ENCODE measurements around the gene SGCA. TPM values are rescaled to one million over a fixed set of nuclear protein-coding genes. Genes with fewer than 3 reads are reported as not detected.

Gene SGCA
- total RNA-seq, 1 donor from 2014 or later, result 12.0 TPM

- no peak for DNase-seq (ENCODE audit: extremely low spot score, unreplicated experiment)
- H3K27ac Mint-ChIP-seq (ENCODE audit: unreplicated experiment), result no peak overlapping the region
- no peaks in the 10 kb centered on the region for H3K27me3 Mint-ChIP-seq (ENCODE audit: unreplicated experiment)
- peaks cover 74% of the 10 kb centered on the region for H3K36me3 Mint-ChIP-seq (ENCODE audit: unreplicated experiment)
- no peak overlapping the region for H3K4me3 Mint-ChIP-seq (ENCODE audit: unreplicated experiment)
- H3K9me3 Mint-ChIP-seq (ENCODE audit: unreplicated experiment), result no peaks in the 10 kb centered on the region
- H3K4me1 Mint-ChIP-seq (ENCODE audit: unreplicated experiment), result peaks cover 38% of the 10 kb centered on the region
- TF ChIP-seq CTCF (IDR thresholded peaks at IDR 0.05), result no peak
These were observed 26.5 kb upstream of the SGCA start for GRCh38 chr17:50139185-50139783.

GRCh38 chr17:50139950-50140885 lies 25.6 kb upstream of the SGCA start:
- peak; percentile 94 for DNase-seq (ENCODE audit: extremely low spot score, unreplicated experiment)
- H3K9me3 Mint-ChIP-seq (ENCODE audit: unreplicated experiment), result no peaks in the 10 kb centered on the region
- peaks cover 35% of the 10 kb centered on the region for H3K4me1 Mint-ChIP-seq (ENCODE audit: unreplicated experiment)
- TF ChIP-seq CTCF (IDR thresholded peaks at IDR 0.05), result peak; percentile 88
- H3K27me3 Mint-ChIP-seq (ENCODE audit: unreplicated experiment), result no peaks in the 10 kb centered on the region
- no peak overlapping the region for H3K4me3 Mint-ChIP-seq (ENCODE audit: unreplicated experiment)
- H3K36me3 Mint-ChIP-seq (ENCODE audit: unreplicated experiment), result peaks cover 79% of the 10 kb centered on the region
- H3K27ac Mint-ChIP-seq (ENCODE audit: unreplicated experiment), result peak overlapping the region; percentile 60

- Mint-ChIP-seq H3K9me3 (ENCODE audit: unreplicated experiment) (no peaks in the 10 kb centered on the region), H3K27me3 (ENCODE audit: unreplicated experiment) (no peaks in the 10 kb centered on the region), H3K36me3 (ENCODE audit: unreplicated experiment) (peaks cover 78% of the 10 kb centered on the region), H3K4me1 (ENCODE audit: unreplicated experiment) (peaks cover 37% of the 10 kb centered on the region), H3K4me3 (ENCODE audit: unreplicated experiment) (no peak overlapping the region), H3K27ac (ENCODE audit: unreplicated experiment) (peak overlapping the region; percentile 18)
- DNase-seq (ENCODE audit: extremely low spot score, unreplicated experiment), result no peak
- TF ChIP-seq CTCF (IDR thresholded peaks at IDR 0.05), result no peak
These were observed 24.6 kb upstream of the SGCA start for GRCh38 chr17:50141026-50141744.

DNA sequence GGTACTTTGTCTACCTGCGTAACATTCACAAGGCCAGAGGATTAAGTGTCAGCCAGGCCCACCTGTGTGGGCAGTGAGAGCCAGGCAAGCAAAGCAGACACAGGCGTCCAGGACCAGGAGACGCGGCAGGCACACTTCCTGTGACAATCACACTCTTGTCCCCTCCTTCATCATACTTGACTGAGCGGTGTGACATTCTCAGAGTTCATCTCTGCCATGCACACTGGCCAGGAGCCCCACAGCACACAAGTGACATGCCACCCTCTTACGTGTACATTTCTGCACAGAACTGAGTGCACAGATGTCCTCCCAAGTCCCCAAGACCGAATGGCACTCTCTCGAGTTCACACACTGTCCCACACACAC lies 24.1 kb upstream of the SGCA start:
- H3K4me1 Mint-ChIP-seq (ENCODE audit: unreplicated experiment), result peaks cover 37% of the 10 kb centered on the region
- H3K9me3 Mint-ChIP-seq (ENCODE audit: unreplicated experiment), result no peaks in the 10 kb centered on the region
- peaks cover 75% of the 10 kb centered on the region for H3K36me3 Mint-ChIP-seq (ENCODE audit: unreplicated experiment)
- no peaks in the 10 kb centered on the region for H3K27me3 Mint-ChIP-seq (ENCODE audit: unreplicated experiment)
- peak overlapping the region; percentile 18 for H3K27ac Mint-ChIP-seq (ENCODE audit: unreplicated experiment)
- no peak for TF ChIP-seq CTCF (IDR thresholded peaks at IDR 0.05)
- no peak overlapping the region for H3K4me3 Mint-ChIP-seq (ENCODE audit: unreplicated experiment)
- DNase-seq (ENCODE audit: extremely low spot score, unreplicated experiment), result no peak
